GM12801 (cell line): Measurements from ENCODE around the gene SH3BGRL3.

Experiments used
- TF ChIP-seq, protein P1 (sequence below): IDR thresholded peaks from one replicate; pipeline ENCODE4 v1.5.1; 2011; ENCODE audit warnings: control low read depth; ENCODE audit not compliant: insufficient read length; ENCODE audit errors: extremely low read depth

The SH3BGRL3 gene

DNA sequence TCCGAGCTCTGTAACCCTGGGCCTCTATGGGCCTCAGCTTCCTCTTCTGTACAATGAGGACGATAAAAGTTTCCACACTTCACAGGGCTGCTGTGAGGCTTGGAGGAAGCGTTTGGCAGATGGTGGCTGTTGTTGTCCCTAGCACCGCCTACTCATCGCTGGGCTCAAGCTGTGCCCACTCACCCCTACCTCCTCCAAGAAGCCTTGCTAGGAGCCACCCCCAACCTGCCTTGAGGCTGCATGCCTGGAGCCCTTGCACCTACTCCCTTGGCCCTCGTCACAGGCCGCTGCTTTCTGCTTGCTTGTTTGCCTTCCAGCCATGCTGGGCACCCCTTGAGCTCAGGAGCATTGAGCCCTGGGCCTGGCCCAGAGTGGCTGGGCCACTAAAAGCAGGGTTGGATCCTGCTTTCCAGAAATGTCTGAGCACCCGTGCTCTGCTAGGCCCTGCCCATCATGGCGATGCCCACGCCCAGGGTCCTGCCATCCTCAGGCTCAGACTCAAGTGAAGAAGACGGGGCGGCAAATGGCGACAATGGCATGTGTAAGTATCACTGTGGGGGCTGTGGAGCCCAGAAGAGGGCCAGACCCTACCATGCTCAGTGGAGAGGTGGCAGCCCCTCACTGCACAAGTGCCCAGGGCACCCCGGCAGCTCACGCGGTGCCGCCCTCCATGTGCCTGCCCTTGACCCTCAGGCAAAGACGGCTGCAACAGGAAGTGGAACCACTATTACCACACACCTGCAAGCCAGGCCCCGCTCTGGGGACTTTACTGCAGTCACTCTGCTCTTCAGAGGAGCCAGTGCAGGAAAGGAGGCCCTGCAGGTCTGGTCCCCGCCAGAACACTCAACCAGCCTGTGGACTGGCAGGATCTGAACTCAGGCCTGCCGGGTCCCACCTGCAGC is 9.5 kb downstream of the SH3BGRL3 start:
- TF ChIP-seq, protein P1, sequence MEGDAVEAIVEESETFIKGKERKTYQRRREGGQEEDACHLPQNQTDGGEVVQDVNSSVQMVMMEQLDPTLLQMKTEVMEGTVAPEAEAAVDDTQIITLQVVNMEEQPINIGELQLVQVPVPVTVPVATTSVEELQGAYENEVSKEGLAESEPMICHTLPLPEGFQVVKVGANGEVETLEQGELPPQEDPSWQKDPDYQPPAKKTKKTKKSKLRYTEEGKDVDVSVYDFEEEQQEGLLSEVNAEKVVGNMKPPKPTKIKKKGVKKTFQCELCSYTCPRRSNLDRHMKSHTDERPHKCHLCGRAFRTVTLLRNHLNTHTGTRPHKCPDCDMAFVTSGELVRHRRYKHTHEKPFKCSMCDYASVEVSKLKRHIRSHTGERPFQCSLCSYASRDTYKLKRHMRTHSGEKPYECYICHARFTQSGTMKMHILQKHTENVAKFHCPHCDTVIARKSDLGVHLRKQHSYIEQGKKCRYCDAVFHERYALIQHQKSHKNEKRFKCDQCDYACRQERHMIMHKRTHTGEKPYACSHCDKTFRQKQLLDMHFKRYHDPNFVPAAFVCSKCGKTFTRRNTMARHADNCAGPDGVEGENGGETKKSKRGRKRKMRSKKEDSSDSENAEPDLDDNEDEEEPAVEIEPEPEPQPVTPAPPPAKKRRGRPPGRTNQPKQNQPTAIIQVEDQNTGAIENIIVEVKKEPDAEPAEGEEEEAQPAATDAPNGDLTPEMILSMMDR, result no peak

- TF ChIP-seq, protein P1, result no peak
Observed at GRCh38 chr1:26290122-26290881, 10.4 kb downstream of the SH3BGRL3 start.

- TF ChIP-seq, protein P1, result no peak
Observed at GRCh38 chr1:26290882-26291261, 11.0 kb downstream of the SH3BGRL3 start.

GRCh38 chr1:26291433-26291832 is 11.5 kb downstream of the SH3BGRL3 start:
- TF ChIP-seq, protein P1, result no peak

DNA sequence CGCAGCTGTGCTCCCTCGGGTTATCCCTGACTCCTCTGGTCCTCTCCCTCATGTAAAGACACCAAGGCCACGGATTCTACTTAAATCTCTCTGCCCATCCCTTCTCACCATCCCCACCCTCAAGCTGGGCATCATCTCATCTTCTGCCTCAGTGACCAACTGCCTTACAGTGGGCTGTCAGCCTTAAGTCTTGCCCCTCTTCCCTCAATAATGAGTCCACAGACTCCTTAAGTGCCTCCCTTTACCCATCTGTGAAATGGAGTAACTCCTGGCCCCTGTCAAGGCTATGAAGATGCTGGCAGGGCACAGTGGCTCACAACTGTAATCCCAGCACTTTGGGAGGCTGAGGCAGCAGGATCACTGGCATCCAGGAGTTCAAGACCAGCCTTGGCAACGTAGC is 12.1 kb downstream of the SH3BGRL3 start:
- TF ChIP-seq, protein P1, result no peak

DNA sequence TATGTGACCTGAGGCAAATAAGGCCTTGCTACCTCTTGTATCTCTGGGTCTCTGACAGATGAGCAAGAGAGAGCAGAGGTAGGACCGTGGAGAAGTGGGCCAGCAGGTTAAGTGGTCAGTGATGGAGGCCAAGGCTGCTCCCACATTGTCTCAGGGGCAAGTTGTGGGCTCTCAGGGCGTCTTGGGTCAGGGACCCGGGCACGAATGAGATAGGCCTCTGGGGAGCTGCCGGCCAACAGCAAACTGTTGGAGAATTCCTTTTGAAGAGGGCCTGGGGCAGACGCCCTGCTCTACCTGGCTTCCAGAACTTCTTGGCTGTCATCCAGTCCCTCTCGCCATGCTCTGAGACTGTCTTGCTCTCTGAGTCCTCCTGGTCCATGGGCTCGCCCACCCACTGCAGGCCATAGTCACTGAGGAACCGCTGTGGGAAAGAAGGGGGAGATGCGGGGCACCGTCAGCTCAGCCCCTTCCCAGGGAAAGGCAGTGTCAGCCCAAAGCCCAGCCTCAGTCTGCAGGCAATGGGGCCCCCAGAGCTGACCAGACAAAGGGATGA is 14.1 kb downstream of the SH3BGRL3 start:
- TF ChIP-seq, protein P1, result no peak
